HG03045 (cell line): Measurements from ENCODE around the gene SLC39A9.
"Not testable (repeated sequence)": the region's sequence is repeated elsewhere in the genome, so short reads cannot be mapped to it uniquely, and the experiment has no call there.

Experiments used
- ATAC-seq: cut with Tn5 transposase; IDR thresholded peaks from one replicate; pipeline ENCODE4 v1.9.1; 2021; ENCODE audit warnings: mild to moderate bottlenecking, moderate library complexity; ENCODE audit not compliant: unreplicated experiment

The SLC39A9 gene

GRCh38 chr14:69368381-69368780 is 30.1 kb upstream of the SLC39A9 start:
- no peak for ATAC-seq

GRCh38 chr14:69370061-69370460 is 28.4 kb upstream of the SLC39A9 start:
- no peak for ATAC-seq

GRCh38 chr14:69372146-69372545 is 26.3 kb upstream of the SLC39A9 start:
- ATAC-seq, result no peak

DNA sequence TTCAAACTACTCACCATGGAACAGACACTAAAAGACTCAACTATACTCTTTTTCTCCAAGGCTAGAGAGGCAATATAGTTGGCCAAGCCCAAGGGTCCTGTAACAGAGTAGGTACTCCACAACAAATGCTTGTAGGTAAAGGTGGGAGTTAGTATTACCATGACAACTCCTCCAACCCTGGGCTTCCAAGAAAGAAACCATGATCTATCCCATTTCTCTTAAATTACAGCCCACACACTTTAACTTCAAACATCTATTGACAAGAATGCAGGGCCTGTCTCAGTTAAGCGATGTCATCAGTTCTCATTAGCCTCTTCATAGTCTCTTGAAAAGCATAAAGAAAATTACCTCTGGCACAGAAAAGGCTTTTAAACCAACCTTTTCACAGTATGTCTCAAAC is 25.4 kb upstream of the SLC39A9 start:
- ATAC-seq, result no peak

GRCh38 chr14:69374235-69374634 is 24.3 kb upstream of the SLC39A9 start:
- no peak for ATAC-seq

- no peak for ATAC-seq
These were observed 23.3 kb upstream of the SLC39A9 start for GRCh38 chr14:69375182-69375581.

DNA sequence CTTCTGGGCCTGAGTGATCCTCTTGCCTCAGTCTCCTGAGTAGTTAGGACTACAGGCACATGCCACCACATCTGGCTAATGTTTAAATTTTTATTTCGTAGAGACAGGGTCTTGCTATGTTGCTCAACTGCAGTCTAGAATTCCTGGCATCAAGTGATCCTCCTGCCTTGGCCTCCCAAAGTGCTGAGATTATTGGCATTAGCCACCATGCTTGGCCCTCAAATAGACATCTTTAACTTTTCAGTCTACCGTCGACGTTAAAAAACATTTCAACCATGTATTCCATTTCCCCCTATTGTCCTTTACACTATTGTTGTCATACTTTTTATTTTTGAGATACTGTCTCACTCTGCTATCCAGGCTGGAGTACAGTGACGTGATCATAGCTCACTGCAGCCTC is 22.8 kb upstream of the SLC39A9 start:
- ATAC-seq, result no peak

- no peak for ATAC-seq
These were observed 22.1 kb upstream of the SLC39A9 start for GRCh38 chr14:69376439-69376838.

- ATAC-seq, result no peak
These were observed 20.2 kb upstream of the SLC39A9 start for GRCh38 chr14:69378274-69378673.

DNA sequence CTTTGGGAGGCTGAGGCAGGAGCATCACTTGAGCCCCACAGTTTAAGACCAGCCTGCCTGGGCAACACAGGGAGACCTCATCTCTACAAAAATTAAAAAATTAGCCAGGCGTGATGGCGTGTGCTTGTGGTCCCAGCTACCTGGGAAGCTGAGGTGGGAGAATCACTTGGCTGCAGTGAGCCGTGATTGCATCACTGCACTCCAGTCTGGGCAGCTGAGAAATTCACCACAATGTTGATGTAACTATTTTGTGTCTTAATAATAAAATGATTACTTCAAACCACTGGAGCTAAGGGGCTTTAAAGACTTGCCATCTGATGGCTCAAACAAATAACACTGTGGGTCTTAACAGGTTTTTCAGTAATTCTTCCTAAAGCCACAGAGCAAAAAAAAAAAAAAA is 11.2 kb upstream of the SLC39A9 start:
- no peak for ATAC-seq

DNA sequence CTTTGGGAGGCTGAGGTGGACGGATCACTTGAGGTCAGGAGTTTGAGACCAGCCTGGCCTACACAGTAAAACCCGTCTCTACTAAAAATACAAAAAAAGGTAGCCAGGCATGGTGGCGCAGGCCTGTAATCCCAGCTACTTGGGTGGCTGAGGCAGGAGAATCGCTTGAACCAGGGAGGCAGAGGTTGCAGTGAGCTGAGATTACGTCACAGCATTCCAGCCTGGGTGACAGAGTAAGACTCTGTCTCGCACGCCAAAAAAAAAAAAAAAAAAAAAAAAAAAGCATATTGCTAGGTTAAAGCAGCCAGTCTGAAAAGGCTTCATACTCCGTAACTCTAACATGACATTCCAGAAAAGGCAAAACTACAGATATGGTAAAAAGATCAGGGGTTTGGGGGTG is 7.1 kb upstream of the SLC39A9 start:
- ATAC-seq, result not testable (repeated sequence)

DNA sequence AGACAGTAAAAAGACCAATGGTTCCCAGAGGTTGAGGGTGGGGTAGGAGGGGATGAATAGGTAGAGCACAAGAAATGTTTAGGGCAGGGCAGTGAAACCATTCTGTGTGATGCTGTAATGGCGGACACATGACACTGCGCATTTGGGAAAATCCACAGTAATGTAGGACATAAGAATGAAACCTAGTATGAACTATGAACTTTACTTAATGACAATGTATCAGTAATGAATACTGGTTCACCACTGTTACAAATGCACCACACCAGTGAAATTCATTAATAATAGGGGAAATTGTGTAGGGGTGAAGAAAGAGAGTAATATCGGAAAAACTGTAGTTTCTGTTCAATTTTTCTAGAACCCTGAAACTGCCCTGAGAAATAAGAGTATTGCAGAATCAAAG is 6.0 kb upstream of the SLC39A9 start:
- no peak for ATAC-seq

- no peak for ATAC-seq
These were observed 2.6 kb upstream of the SLC39A9 start for GRCh38 chr14:69395929-69396328.

DNA sequence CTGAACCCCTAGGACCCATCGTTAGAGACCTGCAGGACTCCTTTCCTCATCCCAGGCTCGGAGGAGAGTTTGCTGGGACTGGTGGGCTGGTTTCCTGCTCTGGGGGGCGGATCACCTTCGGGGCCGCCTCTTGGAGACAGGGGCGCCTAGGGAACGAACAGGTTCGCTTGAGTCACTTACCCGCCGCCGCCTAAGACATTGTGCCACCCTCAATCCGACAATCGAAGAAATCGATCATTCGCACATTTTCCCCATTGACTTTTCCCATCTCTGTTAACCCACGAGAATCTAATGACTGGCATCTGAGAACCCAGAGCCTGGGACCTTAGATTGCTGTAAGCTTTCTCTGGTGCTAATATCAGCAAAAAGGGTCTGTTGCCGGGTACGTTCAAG is 322 bp downstream of the SLC39A9 start:
- ATAC-seq, result no peak

- no peak for ATAC-seq
These were observed 1.3 kb downstream of the SLC39A9 start for GRCh38 chr14:69399750-69400149.

- ATAC-seq, result no peak
These were observed 1.7 kb downstream of the SLC39A9 start for GRCh38 chr14:69400154-69400553.

DNA sequence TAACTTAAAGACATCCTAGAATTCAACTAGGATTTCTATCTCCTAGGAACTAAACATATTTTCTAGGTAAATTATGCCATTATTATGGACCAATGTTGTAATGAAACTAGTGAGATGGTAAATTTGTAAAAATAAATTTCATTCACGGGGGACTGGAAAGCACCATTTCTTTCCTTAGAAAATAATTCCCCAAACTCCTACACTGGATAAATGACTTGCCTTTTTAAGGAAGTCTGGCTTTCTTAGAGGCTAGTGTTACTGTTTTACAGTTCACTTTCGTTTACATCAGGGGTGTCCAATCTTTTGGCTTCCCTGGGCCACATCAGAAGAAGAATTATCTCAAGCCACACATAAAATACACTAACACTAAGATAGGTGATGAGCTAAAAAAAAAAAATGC is 3.3 kb downstream of the SLC39A9 start:
- no peak for ATAC-seq

- ATAC-seq, result no peak
These were observed 6.0 kb downstream of the SLC39A9 start for GRCh38 chr14:69404478-69404877.

GRCh38 chr14:69404883-69405282 is 6.4 kb downstream of the SLC39A9 start:
- no peak for ATAC-seq

- ATAC-seq, result no peak
These were observed 7.3 kb downstream of the SLC39A9 start for GRCh38 chr14:69405762-69406161.

DNA sequence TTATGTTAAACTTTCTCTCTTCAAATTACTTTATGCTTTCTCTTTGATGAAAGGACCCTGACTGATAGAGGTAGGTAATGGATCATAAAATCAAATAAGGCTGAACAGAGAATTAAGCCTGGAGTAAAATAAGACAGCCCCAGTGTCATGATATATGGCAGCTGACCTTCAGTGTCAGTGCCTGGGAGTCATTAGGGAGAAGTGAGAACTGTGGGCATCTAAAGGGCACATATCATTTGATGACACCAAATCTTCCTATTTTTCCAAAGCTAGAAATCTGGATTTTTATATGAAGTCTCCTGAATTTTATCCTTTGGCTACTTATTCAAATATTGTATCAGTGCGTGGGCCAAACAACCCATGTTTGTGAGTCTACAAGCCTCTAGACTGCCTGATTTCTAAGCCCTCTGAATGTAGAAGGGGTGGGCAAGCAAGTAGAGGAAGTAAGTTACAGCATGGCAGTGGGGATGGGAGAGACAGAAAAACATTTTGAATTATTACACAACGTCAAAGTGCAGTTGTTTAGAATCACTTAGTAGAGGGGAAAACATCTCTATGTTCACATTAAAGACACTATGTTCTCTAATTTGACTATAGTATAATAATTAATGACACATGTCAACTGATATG is 10.0 kb downstream of the SLC39A9 start:
- no peak for ATAC-seq

DNA sequence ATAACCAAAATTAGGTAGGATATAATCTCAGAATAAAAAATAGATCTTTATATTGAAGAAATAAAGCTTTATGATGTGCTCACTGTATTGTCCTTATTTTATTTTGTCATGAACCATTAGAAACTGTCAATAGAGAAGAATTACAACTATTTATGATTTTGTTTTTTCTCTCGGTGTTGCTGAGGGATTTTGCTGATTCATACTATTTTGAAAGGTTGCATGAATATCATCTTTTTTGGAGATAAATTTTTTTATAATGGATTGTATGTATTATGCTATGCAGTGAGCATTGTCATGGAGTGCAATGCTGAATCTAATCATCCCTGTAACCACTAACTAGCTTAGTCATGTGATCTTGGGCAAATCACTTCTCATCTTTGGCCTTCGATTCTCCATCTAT is 15.0 kb downstream of the SLC39A9 start:
- no peak for ATAC-seq

DNA sequence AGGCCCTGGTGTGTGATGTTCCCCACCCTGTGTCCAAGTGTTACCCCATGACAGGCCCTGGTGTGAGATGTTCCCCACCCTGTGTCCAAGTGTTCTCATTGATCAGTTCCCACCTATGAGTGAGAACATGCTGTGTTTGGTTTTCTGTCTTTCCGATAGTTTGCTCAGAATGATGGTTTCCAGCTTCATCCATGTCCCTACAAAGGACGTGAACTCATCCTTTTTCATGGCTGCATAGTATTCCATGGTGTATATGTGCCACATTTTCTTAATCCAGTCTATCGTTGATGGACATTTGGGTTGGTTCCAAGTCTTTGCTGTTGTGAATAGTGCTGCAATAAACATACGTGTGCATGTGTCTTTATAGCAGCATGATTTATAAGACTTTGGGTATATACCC is 17.6 kb downstream of the SLC39A9 start:
- not testable (repeated sequence) for ATAC-seq
